NCI-H446 treated with DMSO at 0.1 percent for 48 hours (cell line): ENCODE measurements around the gene SLC35D2.
A peak's percentile ranks its signal among the peaks of the same experiment; 100 is the strongest.
"Not testable (repeated sequence)": the region's sequence is repeated elsewhere in the genome, so short reads cannot be mapped to it uniquely, and the experiment has no call there.

Source experiments
- DNase-seq: peaks from one replicate; lab custom pipeline; 2025; lab: John Stamatoyannopoulos, UW

SLC35D2 gene

DNA sequence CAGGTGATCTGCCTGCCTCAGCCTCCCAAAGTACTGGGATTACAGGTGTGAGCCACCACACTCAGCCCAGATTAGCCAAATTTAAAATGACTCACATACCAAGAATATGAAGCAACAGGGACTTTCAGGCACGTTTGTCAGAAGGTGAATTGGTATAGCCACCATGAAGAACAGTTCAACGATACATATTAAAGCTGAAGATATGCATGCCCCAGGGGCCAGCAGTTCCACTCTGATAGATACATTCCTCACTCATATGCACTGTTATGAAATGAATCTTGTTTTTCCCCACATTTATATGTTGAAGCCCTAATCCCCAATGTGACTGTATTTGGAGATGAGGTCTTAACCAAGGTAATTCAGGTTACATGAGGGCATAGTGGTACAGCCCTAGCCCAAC, 22.5 kb downstream of the SLC35D2 start:
- DNase-seq, result no peak

DNA sequence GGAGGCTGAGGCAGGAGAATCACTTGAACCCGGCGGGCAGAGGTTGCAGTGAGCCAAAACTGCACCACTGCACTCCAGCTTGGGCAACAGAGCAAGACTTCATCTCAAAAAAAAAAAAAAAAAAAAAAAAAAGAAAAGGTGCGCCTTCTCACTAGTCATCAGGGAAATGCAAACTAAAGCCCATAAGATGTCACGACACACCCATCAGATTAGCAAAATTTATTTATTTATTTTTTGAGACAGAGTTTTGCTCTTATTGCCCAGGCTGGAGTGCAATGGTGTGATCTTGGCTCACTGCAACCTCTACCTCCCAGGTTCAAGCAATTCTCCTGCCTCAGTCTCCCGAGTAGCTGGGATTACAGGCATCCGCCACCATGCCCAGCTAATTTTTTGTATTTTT, 23.0 kb downstream of the SLC35D2 start:
- not testable (repeated sequence) for DNase-seq

DNA sequence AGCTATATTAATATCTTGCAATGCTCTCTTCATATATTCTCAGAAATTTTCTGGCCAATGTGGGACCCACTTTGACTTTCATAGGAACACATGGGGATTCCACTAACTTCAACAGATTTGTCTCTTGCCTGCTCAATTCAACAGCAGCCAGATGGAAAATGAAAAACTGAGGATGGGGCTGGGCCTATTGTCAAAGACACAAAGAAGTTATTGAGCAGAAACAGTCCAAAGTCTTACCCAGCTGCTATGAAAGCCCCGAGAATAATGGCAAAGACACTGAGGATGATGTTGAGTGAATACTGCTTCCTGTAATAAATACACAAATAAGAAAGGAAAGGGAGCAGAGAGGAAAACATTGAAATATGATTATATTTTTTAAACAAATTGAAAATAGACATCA, 32.6 kb downstream of the SLC35D2 start:
- DNase-seq, result no peak

DNA sequence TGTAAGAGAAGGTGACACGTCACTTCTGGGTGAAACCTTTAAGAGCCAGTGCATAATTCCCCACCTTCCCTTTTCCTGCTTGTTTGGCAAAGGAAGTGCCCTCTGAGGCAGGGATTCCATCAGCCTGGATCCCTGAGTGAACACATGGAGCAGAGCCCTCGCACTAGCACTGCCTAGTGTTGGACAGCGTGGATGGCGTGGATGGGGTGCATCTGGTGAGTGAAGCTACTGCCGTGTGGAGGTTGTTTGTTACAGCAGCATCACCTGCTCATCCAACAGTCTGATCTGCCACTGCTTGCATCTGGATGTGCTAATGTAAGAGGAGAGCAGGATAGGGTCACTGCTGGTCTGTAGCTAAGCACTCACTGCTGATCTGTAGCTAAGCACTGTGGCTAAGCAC, 35.2 kb downstream of the SLC35D2 start:
- no peak for DNase-seq

DNA sequence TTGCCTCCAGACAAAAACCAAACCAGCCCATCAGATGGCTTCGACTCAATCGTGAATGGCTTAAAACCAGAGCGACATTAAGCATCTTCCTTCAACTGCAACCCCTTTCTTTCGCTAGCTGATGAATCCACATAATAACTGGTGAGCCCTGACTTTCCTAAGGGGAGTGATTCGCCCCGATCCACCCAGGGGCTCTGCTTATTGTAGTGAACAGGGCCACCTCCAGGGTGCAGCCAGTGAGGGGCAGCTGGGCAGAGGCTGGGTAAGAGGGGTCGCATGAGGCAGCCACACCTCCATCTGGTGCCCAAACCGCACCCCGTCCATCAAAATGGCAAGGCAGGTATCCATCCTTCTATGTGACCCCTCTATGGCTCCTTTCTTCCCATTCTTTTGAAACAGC, 38.0 kb downstream of the SLC35D2 start:
- DNase-seq, result no peak

DNA sequence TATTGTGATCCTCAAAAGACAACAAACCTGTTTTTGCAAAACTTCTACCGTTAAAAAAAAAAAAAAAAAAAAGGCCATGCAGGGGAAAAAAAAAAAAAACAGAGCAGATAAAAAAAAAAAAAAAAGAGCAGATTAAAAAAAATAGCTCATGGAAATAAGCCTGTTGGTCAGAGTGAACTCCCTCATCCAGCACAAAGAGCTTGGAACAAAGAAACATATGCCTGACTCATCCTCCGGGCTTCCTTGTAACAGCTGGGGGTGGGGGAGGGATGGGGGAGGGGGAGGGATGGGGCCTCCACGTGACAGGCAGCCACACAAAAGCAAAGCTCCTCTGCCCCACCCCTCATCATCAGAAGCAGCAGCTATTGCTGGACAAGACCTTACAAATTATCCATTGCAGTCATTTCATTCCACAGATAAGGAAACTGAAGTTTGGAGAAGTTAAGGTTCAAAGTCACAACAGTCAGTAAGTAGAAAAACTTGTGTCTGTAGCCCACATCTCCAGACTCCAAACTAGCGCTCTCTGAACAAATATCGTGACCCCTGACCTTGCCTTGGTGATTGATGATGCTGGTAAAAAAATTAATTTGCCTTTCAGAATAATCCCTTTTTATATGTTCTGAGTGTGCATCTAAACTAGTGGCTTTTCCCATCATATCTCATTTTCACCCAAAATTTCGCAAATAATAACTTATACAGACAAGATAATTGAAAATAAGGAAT, 38.9 kb downstream of the SLC35D2 start:
- DNase-seq, result peak; percentile 37

DNA sequence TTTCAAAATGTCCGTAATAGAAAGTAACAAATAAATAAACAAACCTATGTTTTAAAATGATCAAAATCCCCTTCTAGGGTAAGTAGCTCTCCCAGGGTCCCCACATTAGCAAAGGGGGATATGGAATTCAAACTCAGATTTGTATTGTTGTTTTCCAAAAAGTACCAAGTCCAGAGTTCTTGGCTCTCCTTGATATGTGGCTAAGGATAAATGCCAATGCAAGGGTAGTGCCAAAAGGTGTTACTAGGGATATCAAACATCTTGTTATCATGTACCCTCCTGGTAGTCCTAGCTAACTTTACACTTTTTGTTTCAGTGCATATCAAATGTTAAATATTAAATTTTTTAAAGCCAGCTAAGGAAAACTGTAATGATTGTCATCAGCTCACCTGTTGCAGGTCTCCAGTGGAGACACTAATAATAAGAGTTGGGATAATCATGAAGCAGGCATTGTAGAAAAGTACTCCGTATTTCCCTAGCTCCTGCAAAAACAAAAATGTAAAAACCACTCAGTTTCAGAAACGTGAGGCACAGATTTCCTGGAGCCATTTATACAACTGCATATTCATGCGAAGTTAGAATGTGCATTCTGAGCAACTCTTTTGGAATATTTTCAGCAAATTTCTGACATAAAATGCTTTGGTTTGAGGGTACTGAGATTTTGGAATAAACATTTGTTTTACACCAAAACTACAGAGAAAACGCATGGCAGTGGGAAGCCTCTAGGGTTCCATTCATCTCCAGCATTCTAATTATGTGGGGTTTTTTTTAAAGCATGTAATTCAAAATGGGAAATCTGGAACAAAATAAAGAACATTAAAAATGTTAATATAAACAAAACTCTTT, 39.8 kb downstream of the SLC35D2 start:
- DNase-seq, result no peak

DNA sequence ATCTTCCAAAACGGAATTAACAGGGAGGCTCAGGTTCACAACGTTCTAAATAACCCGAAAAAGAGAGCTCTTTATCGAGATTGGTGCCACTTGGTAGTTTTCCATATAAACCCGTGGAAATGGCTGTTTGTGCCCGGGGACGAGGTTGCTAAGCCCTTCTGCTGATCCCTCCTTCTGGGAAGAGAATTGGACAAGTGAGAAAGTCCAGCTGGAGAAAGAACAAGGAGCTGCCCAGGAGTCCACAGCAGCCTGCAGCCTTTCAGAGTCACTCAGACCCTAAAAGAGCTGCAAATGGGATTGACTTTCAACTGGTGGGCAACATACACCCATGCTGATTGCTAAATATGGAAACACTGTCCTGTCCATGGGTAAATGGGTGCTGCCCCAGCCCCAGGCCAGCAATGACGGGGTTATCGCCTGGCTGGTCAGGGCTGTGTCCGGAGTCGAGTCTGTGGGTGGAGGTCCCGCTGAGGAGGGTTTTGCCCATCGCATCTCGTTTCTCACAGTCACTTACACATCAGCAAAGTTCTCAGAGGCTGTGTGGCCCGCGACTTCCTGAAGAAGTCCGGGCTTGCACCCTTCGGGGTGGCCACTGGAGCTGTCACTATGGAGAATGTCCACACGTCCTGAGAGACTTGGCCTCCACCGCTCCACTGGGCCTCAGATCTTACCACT, 40.8 kb downstream of the SLC35D2 start:
- no peak for DNase-seq

DNA sequence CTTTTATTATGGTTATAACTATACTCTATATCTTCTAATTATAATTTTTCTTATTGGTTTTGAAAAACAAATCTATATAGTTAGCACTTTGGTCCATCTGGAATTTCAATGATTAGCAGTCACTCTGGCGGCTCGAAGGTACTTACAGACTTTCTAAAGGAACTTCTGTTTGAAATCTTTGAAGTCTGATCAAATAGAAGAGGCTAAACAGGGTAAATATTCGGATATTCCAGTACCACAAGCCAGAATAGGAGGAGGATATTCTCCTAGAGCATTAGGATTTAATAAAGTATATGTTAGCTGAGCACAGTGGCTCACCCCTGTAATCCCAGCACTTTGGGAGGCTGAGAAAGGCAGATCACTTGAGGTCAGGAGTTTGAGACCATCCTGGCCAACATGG, 42.8 kb downstream of the SLC35D2 start:
- DNase-seq, result no peak

DNA sequence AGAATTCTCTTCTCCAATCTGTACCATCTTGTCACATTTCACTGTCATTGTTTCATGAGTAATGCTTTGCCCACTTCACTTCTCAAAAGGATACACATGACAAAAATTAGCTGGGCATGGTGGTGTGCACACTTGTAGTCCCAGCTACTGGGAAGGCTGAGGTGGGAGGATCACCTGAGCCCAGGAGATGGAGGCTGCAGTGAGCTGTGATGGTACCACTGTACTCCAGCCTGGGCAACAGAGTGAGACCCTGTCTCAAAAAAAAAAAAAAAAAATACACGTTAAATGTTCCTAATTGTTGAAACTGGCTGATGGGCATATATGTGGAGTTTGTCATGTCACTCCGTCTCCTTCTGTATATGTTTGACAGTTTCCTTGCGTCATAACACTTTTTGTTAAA, 45.2 kb downstream of the SLC35D2 start:
- DNase-seq, result no peak

DNA sequence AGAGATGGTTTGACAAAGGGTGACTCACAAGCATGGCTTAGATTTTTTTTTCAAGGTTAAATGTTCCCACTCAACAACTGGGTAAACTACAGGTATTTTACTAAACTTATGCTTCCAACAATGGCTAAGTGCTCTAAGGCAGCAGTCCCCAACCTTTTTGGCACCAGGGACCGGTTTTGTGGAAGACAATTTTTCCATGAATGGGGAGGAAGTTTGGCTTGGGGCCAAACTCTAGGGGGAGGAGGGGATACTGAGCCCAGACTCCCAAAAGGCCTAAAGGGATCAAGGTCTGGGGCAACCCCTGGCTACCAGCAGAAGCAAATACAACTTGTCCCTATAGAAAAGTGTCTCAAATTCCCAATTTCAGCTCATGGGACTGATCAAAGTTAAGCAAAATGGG, 49.6 kb downstream of the SLC35D2 start:
- DNase-seq, result no peak

DNA sequence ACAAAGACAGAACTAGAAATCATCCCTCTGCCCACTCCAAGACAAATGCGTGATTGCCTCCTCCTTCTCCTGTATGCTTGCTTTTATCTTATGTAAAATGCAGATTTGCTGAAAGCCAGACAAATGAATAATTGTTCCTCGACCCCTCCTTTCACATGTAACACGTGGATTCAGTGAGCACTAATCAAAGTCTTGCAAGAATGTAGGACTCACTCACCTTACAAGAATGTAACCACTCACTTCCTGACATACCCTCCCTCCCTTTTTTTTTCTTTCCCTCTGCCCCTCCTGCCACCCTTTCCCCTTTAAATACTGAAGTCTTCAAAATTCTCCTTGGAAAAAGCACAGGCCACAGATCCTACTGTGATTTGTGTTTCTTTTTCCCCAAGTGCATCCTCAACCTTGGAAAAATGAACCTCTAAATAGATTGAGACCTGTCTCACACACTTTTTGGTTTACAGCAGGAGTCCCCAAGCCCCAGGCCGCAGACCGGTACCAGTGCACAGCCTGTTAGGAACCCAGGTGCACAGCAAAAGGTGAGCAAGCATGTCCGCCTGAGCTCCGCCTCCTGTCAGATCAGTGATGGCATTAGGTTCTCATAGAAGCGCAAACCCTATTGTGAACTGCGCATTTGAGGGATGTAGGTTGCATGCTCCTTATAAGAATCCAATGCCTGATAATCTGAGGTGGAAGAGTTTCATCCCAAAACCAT, 52.1 kb downstream of the SLC35D2 start:
- DNase-seq, result no peak

DNA sequence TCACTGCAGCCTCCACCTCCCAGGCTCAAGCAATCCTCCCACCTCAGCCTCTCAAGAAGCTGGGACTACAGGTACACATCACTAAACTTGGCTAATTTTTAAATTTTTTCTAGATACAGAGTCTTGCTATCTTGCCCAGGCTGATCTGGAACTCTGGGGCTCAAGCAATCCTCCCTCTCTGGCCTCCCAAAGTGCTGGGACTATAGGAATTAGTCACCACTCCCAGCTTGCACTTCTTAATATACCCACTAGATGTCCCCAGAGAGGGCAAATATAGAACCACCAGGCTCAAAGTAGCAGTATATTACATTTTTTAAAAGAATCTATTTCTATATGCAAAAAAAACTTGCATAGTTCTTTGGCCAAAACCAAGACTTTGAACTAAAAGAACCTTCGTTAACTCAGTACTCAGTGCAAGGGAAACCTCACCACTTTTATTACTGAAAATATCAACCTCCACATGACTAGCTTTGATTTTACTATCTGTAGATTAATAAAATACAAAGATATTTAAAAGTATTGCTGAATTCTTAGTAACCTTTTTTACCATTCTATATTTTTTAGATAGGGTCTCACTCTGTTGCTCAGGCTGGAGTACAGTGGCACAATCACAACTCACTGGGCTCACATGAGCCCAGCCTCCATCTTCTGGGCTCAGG, 55.7 kb downstream of the SLC35D2 start:
- no peak for DNase-seq

DNA sequence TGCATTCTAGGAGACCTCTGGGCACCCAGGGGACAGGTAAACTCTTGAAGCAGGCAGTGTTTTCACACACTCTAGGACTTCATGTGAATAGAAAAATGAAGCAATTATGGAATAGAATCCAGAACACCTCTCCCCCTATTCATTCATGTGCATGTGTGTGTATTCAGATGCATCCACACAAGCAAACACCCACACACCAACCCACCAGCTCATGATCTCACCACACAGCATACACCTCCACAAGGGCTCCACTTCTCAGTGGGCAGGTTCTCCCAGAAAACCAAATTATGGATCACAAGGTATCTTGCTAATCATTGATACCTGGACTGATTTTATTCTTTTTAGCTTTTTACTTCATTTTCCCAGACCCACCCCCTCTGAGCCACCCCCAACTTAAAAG, 60.3 kb downstream of the SLC35D2 start:
- no peak for DNase-seq

DNA sequence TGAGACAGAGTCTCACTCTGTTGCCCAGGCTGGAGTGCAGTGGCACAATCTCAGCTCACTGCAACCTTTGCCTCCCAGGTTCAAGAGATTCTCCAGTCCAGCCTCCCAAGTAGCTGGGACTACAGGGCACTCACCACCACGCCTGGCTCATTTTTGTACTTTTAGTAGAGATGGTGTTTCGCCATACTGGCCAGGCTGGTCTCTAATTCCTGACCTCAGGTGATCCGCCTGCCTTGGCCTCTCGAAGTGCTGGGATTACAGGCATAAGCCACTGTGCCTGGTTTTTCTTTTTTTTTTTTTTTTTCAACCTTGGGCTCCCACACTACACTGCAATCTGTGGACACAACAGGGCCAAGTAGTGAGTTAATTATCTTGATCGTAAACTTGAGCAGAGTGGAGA, 60.8 kb downstream of the SLC35D2 start:
- not testable (repeated sequence) for DNase-seq

DNA sequence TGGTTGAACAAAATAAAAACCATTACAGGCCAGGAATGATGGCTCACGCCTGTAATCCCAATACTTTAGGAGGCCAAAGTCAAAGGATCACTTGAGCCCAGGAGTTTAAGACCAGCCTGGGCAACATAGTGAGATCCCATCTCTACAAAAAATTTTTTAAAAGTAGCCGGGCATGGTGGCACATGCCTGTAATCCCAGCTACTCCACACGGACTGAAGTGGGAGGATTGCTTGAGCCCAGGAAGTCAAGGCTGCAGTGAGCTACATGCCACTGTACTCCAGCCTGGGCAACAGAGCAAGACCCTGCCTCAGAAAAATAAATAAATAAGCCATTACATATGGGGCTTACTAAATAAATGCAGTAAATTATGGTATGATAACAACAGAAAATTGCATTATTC, 61.3 kb downstream of the SLC35D2 start:
- not testable (repeated sequence) for DNase-seq

DNA sequence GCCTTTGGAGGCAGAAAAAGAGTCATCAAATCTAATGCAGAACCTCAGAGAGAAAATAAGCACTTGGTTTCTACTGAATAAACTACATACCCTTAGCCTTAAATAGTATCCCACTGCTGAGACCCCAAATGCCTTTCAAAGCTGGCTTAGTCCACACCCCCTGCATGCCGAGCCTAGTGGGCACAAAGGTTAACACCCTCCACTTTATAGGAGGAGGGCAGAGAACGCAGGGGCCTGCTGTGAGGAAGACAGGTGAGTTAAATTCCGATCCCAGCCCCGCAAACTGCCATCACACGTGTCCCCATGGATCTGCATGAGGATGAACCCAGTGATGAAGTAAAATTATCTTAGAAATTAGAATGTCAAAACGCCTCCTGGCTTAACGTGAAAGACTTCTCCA, 62.0 kb downstream of the SLC35D2 start:
- DNase-seq, result no peak

DNA sequence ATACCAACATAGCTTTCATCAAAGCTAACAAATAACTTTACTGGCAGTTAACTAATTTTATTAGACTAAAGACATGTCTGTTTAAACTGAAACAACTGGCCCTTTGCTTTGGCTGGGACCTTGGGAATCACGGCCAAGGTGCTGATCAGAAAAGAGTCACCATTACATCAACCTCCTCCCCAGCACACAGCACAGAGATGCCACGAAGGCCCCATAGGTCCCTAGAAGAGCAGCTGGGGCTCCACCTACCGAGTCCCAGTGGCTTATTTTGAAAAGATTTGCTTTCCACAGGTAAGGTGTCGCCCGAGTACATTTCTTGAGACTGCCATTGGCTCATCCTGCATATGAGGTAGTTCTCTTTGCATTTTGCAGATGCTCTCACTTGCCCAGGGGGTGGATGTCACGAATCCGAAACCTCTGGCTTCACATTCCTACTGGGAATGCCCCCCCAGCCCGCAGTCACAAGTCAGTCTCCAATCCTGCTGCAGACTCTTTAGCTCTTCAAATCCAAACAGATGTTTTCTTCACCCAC, 62.7 kb downstream of the SLC35D2 start:
- no peak for DNase-seq

DNA sequence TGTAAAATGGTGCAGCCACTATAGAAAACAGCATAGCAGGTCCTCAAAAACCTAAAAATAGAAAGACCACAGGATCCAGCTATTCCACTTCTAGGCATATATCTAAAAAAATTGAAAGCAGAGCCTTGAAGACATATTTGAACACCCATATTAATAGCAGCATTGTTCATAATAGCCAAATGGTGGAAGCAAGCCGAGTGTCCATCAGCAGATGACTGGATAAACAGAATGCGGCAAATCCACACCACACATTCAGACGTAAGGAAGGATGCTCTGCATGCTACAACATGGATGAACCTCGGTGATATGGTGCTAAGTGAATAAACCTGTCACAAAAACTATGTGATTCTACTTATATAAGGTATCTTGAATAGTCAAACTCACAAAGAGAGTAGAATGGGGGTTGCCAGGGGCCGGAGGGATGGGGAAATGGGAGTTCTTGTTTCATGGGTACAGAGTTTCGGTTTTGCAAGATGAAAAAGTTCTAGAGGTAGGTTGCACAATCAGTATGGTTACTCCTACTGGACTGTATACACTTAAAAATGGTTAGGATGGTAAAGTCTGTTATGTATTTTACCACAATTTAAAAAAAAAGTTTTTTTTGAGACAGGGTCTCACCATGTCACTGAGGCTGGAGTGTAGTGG, 64.5 kb downstream of the SLC35D2 start:
- DNase-seq, result no peak

DNA sequence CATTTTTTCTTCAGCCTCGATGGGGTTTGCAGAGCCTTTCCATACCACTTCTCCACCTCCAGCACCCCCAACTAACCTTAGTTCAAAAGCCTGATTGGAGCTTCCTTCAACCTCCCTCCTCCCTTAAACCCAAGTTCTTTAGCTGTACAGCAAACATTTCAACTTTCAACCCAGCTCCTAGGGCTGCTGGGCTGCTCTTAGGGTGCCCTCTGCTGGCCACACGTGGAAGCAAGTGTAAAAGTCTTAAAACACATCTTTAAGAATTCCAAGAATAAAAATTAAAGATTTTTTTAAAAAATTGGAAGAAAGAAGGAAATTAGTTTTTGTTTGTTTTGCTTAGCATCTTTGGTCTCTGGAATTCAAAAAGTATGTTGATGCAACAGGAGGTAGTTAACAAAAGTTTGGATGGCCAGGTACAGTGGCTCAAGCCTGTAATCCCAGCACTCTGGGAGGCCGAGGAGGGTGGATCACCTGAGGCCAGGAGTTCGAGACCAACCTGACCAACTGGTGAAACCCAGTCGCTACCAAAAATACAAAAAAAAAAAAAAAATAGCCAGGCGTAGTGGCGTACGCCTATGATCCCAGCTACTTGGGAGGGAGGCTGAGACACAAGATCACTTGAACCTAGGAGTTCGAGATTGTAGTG, 66.1 kb downstream of the SLC35D2 start:
- DNase-seq, result no peak

DNA sequence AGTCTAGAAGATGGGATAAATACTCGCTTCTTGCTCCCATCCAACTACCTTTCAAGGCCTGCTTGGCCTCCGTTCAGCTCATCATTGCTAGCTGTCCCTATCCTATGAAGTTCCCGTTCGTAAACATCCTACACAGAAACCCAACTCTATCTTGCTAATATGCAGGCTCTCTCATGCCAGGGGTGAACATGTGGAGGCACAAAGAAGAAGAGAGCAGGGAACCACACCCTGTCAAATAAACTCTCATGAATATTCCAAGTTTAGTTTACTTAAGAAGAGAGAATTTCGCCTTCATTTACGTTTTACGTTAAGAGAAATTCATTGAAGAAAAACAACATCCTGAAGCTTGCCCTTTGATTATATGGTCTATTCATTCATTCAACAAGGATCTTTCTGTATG, 73.7 kb downstream of the SLC35D2 start:
- no peak for DNase-seq
